Left hindlimb (tissue), 1 donor: Measurements from ENCODE around the gene SCP2D1.
"Not testable (repeated sequence)": the region's sequence is repeated elsewhere in the genome, so short reads cannot be mapped to it uniquely, and the experiment has no call there.

Experiments used
- DNase-seq: peaks from one replicate; pipeline ENCODE4 v3.0.0-alpha.2; 2018

Gene SCP2D1

DNA sequence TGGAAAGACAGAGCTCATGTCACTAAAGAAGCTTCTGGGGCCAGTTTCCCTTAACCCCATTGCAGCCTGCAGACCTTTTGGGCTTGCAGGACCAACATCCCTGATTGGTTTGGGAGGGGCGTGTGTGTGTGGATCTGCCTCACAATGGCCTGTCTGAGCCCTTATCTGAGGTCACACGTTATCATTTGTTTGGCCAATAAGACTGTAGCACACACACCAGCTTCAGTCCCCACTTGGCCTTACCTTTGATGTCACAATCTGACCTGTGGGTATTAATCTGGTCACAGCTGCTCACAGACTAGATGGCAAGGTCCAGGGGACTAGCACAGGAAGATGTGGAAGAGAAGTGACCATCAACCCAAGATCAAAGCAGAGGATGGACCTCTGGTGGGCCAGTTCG lies at the start of gene SCP2D1:
Gene SCP2D1, plus strand, starts transcription at position 301 of the 400 bp plus-strand sequence. Its CDS starts 33 bp downstream, at position 334.
- DNase-seq: no peak

DNA sequence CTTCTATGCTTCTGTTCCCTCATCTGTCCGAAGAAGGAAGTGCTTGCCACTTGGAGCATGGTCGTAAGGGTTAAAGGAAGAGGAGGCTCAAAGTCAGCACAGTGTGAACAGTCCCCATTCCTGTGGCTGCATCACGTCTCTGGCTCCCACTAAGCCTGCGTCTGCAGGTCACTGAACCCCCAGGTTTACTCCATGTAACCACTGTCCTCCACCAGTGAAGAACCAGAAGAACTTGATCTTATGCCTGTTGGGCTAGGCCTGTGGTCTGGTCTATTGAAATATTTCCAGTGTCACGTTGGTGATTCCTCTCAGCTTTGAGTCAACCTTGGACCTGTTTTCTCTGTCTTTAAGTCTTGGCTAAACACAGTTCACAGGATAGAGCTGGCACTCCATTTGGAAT lies 45.9 kb upstream of the SCP2D1 start:
- no peak for DNase-seq

GRCh38 chr20:18773566-18773965 lies 40.0 kb upstream of the SCP2D1 start:
- DNase-seq: no peak

DNA sequence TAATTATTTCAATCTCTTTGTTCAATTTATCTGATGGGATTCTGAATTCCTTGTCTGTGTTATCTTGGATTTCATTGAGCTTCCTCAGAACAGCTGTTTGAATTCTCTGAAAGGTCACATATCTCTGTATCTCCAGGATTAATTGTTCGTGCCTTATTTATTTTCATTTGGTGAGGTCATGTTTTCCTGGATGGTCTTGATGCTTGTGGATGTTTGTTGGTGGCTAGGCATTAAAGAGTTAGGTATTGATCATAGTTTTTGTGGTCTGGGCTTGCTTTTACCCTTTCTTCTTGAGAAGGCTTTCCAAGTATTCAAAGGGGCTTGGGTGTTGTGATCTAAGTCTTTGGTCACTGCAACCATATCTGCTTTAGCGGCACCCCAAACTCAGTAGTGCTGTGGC lies 39.4 kb upstream of the SCP2D1 start:
- no peak for DNase-seq

- no peak for DNase-seq
These were observed 38.0 kb upstream of the SCP2D1 start for GRCh38 chr20:18775633-18776032.

- no peak for DNase-seq
These were observed 34.7 kb upstream of the SCP2D1 start for GRCh38 chr20:18778690-18779392.

DNA sequence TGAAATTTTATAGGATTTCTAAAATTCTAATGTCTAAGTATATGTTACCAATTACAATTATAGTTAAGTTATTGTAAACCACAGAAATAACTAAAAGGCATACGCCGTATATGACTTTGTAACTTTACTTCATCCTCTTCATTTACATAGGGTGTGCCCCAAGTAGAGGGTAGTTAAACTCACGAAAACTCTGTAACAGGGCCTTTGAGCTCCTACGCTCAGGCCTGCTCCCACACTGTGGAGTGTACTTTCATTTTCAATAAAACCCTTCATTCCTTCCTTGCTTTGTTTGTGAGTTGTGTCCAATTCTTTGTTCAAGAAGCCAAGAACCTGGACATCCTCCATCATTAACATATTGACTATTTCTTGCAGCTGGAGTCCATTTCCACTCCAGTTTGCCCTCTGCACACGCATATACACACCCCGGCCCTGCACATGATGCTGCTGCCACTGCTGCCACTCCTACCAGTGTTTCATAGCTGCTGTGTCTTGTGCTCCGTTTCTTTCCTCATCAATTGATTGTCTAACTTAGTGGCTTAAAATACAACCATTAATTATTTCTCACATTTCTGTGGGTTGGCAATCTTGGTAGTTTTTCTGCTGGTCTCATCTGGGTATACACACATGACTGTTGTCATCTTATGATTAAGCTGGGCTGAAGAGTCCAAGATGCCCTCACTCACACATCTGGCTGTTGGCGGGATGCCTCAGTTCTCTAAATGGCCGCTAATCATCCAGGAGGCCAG lies 33.0 kb upstream of the SCP2D1 start:
- no peak for DNase-seq

- no peak for DNase-seq
These were observed 32.1 kb upstream of the SCP2D1 start for GRCh38 chr20:18781509-18781908.

DNA sequence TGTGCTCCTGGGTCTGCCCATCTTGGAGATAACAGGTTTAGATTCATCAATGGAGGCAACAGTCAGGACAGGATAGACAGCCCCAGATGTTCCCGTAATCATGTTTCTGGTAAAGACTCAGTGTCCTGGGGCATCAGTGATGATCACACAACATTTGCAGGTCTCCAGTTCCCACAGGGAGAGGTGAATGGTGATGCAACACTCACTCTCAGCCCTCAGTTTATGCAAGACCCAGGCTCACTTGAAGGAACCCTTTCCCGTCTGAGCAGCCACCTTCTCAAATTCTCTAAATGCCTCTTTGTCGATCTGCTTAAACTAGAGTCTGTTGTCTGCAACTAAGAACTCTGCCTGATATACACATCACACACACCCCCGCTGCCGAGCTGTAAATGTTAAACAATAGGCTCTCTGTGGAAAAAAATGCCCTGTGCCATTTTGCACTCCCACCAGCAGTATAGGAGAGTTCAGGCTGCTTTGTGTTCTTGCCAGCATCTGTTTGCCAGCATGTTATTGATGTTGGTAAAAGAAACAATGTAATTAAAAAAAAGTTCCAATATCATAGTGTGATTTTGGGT lies 30.1 kb upstream of the SCP2D1 start:
- no peak for DNase-seq

DNA sequence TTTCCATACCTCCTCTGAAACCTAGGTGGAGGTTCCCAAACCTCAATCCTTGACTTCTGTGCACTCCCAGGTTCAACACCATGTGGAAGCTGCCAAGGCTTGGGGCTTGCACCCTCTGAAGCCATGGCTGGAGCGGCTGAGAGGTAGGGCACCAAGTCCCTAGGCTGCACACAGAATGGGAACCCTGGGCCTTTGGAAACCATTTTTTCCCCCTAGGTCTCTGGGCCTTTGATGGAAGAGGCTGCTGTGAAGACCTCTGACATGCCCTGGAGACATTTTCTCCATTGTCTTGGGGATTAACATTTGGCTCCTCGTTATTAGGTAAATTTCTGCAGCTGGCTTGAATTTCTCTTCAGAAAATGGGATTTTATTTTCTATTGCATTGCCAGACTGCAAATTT lies 26.5 kb upstream of the SCP2D1 start:
- DNase-seq: not testable (repeated sequence)

GRCh38 chr20:18788021-18788420 lies 25.6 kb upstream of the SCP2D1 start:
- no peak for DNase-seq

DNA sequence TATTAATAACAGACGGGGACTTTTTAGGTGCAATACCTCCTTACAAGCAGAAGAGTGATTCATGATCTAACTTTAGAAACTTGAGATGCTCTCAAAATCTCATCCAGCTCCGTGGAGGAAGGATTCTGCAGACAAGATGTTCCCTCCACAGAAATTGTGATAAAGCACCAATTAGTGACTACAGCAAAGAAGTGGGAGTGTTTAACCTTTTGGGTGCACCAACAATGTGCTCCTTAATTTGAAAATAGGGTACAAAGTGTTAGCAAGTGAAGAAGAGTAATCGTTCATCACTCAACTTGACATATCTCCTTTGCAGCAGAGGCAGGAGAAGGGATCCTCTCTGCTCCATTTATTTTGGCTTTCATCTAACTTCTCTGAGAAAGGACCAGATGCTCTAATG lies 22.8 kb upstream of the SCP2D1 start:
- DNase-seq: no peak

DNA sequence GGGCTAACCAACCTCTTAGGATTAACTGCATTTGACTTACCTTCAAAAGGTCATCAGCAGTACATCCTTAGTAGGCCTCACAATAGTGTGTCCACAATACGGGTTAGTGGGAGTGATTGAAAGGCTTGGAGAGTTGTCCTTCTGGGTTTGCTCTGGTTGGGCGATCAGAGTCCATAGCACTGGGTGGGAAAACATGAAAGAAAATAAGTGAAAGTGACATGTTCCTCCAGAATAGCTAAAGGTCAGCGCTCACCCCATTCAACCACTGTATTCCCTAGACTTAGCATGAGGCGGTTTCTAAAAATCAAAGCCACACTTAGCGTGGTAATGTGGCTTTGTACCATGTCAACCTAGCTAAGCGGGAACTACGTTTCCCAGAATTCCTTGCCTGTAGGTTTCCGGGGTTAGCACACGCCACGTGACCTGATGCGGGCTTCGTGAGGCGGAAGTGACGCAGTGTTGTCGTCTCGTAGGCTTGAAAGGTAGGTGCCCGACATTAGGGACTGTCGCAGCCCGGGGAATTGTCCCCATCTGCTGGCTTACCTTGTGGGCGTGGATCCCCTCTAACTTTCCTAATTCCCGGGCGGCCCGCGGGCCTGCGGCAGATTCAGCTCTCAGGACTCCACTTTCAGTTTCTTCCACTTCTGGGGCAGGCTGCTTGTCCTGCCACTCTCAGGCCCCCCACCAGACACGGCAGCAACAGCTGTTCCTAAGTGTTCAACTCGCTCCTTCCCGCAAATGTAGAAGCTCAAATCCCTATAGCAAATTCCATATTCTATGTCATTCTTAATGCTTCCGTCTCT lies 19.8 kb upstream of the SCP2D1 start:
- peak; percentile 88 for DNase-seq

GRCh38 chr20:18794428-18794787 lies 19.2 kb upstream of the SCP2D1 start:
- DNase-seq: no peak

- DNase-seq: no peak
These were observed 18.2 kb upstream of the SCP2D1 start for GRCh38 chr20:18795366-18795765.

- DNase-seq: no peak
These were observed 17.2 kb upstream of the SCP2D1 start for GRCh38 chr20:18796282-18796833.

DNA sequence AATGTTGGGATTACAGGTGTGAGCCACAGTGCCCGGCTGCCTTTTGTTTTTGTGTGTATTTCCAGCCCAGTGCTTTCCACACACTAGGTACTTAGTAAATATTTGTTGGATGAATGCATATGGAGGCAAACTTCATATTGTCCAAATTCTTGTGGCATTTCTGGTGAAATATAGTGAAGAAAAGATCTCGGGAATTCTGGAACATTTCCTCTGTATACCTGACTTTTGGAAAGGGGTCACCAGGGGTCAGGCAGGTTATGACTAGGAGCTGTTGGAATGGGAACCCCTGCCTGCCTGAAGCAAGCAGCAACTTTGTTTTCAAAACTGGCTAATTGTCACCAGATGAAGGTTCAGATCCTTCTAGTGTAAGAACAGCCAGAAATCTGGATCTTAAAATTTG lies 12.1 kb upstream of the SCP2D1 start:
- DNase-seq: no peak

DNA sequence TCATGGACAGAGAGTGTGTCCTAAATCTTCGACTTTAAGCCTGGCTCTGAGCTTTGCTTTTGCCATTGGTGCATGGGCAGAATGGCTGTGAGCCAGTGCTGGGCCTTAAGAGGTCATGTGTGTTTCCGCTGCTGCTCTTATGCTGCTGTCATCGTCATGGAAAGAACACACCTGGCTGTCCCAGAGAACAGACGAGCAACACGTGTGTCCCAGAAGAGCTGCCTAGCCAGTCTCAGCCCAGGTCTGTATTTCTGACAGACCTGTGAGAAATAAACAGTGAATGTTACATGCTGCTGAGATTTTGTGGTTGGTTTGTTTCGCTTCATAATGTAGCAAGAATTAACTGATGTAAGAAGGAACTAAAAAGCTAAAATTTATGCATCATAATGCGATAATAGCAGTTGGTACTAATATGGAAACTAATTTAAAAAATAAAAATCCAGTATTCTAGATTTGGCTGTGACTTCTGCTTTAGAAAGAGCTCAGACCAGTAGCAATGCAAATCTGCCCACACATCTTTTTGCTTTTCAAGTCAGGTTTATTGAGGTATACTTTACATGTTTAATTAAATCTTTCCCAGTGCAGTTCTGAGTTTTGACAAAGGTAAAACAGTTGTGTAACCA lies 11.5 kb upstream of the SCP2D1 start:
- DNase-seq: no peak

DNA sequence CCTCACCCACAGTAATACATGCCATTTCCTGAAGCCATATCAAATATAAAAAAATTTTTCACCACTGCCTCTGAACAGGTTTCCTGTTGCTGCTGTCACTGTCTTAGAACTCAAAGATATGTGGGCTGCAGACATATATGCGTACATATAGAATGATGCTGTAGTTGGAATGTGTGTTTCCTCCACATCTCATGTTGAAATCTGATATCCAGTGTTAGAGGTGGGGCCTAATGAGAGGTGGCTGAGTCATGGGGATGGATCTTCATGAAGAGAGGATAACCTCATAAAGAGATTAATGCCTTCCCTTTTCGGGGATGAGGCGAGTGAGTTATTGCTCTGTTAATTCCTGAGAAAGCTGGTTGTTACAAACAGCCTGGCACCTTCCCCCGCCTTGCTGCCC lies 7.7 kb upstream of the SCP2D1 start:
- no peak for DNase-seq

GRCh38 chr20:18808712-18809111 lies 4.9 kb upstream of the SCP2D1 start:
- DNase-seq: no peak

- no peak for DNase-seq
These were observed 2.4 kb upstream of the SCP2D1 start for GRCh38 chr20:18811186-18811585.

- no peak for DNase-seq
These were observed 1.7 kb upstream of the SCP2D1 start for GRCh38 chr20:18811904-18812303.
